Measurements from ENCODE around the gene STEAP3.

The STEAP3 gene

DNA sequence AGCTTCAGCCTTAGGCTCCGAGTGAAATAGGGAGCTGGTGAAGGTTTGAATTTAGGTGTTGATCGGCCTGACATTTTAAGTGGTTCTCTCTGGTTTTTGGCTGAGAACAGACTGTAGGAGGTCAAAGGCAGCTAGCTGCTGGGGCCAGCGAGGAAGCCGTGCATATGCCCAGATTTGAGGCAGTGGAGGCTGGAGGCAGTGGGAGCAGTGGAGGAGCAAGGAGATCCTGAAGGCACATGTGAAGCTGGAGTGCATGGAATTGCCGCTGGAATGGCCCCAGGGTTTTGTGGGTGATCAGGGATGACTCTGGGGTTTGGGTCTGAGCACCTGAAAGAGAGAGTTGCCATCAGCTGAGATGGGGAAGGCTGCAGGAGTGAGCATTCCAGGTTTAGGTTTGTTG lies 25.1 kb downstream of the STEAP3 start:
- DNase-seq: no peak

DNA sequence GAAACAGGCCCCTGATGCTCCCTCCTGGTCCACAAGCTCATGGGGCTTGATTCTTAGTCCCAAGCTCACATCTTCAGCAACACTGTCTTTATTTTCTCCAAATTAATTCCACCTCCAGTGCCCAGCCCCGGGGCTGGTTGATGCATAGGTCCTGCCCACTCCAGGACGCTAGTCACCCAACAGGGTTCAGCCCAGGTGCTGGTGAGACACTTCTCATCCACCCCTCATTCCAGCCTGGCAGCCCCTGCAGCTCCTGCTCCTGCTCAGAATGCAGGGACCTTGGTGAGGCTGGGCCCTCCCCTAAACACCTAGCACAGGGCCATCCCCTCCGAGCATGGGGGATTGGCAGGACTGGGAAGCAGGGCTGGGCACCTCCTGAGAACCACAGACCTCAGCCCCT lies 25.7 kb downstream of the STEAP3 start:
- DNase-seq: no peak

DNA sequence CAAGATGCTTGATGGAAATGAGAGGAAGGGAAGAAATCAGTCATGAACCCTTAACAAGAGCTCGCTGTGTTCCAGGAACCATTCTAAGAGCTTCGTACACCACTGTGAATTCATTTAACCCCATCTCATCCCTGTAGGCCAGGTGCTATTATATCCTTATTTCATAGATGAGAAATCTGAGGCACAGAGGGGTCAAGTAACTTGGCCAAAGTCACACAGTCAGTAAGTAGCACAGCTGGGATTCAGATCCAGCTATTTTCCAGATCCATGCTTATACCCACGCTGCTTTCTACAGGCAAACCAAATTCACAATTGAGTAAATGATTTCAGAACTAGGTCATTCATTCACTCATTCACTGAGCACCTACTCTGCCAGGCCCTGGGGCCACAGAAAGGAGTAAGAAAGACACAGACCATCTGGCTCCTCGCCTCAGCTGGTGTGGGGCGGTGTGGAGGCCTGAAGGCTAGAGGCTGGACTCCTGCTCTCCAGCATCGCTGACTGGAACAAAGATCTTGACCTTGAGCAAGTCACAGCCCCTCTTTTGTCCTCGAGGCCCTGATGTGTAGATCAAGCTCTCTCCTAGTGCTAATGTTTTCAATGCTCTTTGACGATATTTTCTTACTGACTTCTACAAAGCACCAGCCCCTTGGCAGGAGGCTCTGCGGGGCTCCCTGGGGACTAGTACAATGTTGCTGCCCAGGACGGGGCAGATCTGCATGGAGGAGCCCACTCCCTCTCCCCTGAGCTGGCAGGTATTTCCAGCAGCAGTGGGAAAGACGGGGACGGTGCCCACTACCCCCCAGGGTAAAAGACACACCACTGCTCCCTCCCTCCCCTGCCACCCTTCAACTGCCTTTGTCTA lies 26.5 kb downstream of the STEAP3 start:
- no peak for DNase-seq

DNA sequence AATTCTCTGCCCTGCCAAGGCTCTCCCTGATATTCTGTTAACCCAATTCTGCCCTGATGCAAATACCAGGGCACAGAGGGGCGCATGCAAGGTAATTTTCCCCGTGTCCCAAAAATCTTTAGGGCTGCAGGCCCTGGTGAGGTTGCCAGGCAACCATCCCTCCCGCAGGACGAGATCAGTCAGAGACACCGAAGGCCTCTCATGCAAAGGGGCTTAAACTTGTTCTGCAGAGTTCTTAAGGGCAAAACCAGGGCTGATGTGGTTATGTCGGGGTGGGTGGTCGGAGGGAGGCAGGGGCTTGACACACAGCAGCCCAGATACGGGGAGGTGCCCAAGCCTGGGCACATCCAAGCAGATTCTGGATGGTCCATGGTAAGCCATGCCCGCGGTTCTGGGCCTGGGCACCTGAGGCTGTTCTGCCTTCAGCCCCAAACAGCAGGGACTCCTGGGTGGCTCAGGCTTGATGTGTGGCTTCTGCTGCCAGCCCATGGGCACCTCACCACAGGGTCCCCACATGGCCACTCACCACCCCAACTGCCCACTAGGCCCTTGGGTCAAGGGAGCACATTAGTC lies 27.2 kb downstream of the STEAP3 start:
- no peak for DNase-seq

DNA sequence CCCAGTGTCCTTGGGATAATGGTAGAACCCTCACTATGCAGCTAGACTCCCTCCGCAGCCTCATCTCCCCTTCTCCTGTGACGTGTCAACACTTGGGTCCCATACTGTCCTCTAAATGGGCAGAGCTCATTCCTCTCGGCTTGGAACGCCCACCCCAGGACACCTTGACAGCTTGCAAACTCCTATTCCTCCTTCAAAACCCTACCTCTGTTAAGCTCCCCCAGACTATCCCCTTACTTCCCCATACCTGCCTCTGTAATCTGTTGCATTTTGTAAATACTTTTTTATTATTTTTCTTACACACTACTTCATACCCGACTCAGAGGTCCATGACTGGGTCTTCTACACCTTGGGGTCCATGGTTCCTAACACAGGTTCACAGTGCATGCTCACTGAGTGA lies 28.0 kb downstream of the STEAP3 start:
- no peak for DNase-seq

DNA sequence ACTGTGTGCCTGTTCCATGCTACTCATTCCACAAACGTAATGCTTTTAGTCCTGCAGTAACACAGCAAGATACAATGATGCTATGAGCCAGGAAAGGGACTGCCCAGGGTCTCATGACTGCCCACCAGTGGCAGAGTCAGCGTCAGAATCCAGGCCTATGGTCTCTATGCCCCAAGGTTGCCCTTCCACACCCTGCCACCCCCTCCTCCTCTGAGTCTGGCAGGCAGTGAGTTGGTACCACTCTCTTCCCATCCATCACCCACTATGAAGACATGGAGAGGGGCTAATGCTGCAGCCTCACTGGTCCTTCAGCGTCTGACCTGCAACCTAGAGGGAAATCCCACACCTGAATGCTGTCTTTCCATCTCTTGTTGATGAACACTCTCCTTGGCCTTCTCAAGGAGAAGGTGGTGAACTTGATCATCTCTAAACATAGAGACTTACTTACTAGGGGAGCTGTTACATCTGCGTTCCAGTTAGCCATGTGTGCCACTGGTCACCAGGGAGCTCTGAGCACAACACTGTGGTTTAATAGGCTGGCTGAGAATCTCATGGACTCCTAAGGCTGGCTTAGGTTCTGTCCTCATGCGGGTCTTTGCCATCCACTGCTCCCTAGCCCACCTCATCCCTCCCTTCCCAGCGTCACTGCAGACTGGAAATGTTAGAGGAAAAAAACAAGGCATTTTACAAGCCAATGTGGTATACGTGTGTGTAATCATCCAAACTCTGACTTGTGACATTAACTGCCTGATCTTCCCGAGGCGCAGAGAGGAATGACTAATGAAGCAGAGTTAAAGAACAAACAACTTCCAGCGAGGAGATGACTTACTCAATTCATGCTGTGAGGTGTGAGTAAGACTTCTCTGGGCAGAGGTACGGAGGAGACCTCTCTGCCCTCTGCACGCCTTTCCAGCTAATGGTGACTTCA lies 28.8 kb downstream of the STEAP3 start:
- no peak for DNase-seq

DNA sequence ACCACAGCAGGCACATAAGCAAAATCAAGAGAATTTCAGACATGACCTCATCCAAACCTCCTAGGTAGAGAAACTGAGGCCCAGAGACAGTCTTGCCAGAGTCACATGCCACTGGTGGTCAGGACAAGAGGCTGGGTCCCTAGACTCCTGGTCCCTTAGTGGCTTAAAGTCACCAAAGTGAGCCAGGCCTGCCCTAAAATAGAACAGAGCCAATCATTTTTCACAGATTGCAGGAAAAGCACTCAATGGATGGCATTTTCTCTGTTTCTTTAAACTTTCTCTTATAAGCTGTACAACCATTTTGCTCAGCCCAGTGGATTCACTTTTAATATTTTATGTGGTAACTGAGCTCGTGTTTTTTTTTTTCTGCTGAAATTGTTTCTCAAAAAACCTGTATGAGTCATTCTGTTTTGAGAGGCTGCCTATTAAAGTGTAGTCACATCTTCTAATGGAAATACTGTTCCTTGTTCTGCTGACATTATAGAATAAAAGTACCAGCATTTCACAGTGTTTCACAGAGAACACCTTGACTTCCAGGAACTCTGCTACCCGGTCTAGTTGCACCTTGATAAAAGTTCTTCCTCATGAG lies 29.6 kb downstream of the STEAP3 start:
- no peak for DNase-seq

DNA sequence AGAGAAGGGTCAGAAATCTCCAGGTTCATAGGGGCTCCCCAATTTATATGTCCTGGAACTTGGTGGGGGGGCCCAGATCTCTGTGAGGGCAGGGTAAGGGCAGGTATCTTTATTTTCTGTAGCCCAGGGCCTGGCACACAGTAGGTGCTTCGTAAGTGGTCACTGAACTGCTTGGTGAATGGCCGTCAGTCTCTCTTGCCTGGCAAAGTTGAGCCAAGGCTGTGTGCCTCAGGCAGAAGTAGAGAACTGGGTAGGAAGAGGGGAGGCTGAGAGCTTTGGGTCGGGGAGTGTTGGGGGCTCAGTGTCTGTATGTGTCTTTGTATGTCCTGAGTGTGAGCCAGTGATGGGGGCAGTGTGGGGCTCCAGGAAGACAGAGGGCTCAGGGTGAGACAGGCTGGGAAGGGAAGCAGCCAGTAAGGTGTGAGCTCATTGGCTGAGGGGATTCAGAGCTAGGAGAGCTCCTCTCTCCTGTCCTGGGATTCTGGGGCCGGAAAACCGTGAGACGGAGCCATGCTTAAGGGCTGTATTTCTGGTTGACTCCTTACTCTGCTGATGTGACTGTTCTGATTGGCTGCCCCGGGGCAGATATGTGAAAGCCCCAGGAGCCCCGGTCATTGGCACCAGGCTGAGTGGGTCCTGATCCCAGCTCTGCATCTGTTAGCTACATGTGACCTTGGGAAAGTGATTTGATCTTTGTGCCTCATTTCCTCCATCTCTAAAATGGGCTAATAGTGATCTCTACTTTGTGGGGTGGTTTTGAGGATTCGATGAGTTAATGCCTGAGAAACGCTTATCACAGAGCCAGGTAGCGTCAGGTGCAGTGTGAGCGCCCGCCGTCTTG lies 30.3 kb downstream of the STEAP3 start:
- DNase-seq: no peak

DNA sequence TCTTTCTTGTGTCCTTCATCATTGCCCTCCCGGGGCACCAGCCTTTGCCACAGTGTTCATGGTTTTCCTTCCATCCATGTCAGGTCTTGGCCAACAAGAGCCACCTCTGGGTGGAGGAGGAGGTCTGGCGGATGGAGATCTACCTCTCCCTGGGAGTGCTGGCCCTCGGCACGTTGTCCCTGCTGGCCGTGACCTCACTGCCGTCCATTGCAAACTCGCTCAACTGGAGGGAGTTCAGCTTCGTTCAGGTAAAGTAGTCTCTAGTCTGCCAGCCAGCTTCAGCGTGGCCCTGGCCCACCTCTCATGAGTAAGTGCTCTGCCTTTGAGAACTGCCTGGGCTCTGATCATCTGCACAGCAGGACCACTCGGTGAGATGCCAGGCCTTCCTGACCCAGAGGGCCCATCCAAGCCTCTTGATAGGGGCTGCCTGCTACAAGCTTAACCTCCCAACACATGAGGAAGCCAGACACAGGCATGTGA lies 31.0 kb downstream of the STEAP3 start:
- no peak for DNase-seq

DNA sequence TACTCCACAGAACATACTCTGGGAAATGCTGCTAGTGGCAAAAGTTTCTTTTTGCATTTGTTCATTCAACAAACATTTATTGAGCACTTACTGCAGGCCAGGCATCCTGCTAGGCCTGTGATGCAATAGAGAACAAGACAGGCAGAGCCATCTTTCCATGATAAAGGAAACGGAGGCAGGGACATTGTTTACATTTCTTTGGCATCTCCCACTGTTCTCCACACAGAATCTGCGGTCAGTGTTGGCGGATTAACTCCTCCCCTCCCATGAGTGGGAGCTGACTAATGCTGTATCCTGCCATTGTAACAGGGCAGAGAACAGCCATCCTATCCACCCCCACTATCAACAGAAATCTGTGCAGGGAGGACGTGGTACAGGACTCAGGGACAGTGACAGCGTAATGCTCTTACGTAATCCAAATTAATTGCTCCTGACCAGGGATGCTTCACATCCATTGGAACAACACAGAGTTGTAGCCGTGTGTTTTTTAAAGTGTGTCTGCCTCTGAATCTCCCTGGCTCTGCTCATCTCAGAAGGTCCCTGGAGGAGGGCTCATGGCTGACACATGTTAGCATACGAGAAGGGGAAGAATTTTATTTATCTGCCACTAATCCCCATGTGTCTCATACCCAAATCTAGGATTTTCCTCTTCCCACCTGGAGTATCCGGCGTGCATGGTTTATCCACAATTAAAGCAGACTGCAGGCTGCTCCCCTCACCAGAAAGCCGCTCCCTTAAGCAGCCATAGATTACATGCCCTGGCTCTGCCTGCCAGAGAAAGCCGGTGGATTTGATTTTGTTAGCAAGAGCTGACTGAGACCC lies 32.3 kb downstream of the STEAP3 start:
- DNase-seq: no peak

DNA sequence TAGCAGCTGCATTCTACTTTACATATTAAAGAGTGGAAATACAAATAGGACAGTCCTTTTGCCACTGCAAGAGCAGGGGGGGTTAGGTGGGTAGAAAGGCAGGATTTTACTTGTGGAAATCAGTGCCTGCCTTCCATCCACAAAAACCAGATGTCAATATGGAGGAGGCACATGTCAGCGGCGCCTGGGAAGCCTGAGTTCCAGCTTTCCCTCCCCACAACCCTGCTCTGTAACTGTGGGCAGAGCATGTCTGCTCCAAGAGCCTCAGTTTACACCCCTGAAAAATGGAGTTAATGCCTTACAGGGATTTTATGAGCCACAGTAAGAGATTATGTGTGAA lies 32.9 kb downstream of the STEAP3 start:
- no peak for DNase-seq

DNA sequence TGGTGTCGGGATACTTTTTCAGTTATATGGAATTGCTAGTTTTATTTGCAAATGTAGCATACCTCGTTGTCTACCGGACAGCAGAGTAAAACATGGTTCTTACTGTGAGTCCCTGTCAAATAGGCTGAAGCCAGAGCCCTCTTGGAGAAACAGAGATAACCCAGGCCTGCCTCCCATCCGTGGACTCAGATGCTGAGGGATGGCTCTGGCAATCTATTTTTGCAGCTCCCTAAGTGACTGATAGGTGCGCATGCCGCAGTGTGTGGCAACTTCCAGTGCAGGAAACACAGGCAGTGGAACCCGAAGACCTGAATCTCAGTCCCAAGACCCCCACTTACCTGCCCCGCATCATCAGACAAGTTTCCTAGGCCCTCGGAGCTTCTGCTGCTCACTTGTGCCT lies 33.6 kb downstream of the STEAP3 start:
- no peak for DNase-seq

DNA sequence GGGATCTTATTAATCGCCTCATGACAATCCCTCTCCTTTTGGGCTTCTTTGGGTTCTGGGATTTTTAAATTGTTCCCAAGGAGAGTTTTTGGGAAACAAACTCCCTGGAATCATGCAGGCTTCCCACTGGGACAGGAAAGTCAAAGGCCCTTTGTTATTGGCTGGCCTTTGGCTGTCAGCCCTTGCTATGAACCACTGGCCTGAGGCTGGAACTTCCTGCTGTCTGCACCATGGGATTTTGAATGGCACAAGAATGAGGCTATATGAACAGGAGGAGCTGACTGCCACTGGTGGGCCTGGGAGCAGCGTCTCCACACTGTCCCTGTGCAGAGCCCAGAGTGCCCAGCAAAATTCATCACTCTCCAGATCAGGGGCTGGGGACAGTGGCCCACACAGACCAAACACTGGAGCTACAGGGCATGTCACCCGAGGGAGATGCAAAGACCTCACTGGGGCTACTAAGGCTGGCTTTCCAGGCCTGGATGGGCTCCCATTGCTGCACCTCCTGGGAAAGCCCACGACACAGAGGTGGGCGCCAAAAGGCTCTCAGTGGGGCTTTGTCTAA lies 35.7 kb downstream of the STEAP3 start:
- DNase-seq: no peak

DNA sequence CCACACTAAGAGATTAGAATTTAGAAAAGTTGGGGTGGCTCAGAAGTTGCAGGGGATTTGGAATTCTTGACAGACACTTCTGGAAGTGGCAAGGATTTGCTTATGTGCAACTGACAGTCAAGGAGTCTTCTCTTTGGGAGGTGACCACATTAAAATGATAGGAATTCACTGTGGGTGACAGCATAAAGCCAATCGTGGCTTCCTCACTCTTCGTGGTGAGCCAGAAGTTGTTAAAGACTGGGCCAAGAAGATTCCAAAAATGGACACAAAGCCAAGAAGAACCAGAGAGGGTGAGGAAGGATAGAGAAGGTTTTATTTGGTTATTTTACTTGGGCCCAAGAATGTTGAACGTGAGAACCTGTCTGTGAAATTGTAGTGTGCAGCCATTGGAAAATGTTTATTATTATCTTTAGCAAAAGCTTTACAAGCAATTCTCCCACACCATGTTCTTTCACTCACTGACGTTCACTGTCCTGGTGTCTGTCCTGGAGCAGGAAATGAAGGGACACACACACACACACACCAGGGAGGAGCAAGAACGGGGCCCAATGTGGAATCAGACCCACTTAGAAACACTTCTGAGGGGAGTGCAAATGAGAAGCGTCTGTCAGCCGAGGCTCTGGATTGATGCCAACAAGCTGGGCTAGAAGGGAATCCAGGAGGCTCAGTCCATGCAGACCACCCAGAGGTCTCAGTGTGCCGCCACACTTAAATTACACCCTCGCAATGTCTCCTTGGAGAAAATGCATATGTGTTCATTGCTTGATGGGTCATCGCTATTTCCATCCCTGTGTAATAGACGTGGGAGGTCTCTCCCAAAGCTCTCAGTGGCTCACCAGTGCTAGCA lies 37.2 kb downstream of the STEAP3 start:
- no peak for DNase-seq

DNA sequence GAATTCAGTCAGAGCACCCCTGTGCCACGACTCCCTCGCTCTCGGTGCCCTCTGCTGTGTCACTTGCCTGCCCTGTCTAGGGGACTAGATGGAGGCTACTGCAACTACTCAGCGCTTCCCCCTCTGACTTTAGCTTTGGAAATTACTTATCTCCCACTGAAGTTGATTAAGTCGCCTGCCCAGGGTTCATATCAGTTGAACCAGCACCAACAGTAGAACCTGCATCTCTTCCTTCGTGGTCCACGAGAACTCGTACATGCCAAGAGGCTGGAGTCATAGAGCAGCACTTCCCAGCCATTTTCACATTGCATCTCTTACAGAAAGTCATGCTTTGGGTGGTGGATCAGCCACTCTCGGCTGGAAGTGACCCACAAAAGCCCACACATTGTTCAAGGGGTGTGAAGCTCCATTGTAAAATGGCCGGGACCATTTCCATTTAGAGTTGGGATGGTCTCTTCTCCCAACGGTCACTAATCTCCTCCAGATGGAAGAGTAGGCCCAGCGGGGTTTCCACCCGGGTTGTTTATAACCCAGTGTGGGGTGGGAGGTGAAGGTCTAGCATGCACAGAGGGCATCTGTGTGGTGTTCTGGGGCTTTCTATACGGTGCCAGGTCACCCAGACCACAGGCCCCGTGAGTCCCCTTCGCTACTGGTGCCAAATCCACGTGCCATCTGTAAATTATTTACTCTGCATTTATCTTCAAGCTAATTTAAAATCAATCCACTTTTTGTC lies 38.0 kb downstream of the STEAP3 start:
- DNase-seq: no peak

DNA sequence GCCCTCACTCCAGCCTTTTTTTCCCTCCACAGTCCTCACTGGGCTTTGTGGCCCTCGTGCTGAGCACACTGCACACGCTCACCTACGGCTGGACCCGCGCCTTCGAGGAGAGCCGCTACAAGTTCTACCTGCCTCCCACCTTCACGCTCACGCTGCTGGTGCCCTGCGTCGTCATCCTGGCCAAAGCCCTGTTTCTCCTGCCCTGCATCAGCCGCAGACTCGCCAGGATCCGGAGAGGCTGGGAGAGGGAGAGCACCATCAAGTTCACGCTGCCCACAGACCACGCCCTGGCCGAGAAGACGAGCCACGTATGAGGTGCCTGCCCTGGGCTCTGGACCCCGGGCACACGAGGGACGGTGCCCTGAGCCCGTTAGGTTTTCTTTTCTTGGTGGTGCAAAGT lies 39.4 kb downstream of the STEAP3 start:
- no peak for DNase-seq

DNA sequence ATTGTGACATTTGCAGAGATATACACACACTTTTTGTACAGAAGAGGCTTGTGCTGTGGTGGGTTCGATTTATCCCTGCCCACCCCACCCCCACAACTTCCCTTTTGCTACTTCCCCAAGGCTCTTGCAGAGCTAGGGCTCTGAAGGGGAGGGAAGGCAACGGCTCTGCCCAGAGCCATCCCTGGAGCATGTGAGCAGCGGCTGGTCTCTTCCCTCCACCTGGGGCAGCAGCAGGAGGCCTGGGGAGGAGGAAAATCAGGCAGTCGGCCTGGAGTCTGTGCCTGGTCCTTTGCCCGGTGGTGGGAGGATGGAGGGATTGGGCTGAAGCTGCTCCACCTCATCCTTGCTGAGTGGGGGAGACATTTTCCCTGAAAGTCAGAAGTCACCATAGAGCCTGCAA lies 40.0 kb downstream of the STEAP3 start:
- DNase-seq: no peak

DNA sequence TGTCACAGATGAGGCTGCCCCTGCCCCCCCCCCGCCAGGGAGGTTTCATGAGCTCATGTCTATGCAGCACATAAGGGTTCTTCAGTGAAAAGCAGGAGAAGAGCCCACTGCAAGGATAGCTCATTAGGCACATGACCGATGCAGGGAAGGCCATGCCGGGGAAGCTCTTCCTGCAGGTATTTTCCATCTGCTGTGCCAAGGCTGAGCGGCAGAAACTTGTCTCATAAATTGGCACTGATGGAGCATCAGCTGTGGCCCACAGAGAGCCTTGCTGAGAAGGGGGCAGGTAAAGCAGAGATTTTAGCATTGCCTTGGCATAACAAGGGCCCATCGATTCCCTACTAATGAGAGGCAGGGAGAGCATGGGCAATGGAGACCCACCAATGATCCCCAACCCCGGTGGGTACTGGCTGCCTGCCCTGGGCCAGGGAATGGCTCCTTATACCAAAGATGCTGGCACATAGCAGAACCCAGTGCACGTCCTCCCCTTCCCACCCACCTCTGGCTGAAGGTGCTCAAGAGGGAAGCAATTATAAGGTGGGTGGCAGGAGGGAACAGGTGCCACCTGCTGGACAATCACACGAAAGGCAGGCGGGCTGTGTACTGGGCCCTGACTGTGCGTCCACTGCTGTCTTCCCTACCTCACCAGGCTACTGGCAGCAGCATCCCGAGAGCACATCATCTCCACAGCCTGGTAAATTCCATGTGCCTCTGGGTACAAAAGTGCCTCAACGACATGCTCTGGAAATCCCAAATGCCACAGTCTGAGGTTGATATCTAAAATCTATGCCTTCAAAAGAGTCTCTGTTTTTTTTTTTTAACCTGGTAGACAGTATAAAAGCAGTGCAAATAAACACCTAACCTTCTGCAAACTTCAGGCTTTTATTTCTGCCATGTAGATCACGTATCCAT lies 41.4 kb downstream of the STEAP3 start:
- DNase-seq: peak; percentile 16

Data from CD4-positive, alpha-beta T cell treated with Interleukin-6 for 4 hours (primary cell).